Endothelial cell of umbilical vein (primary cell): ENCODE data around the gene KPNB1. TPM values are rescaled to one million over a fixed set of nuclear protein-coding genes. Genes with fewer than 3 reads are reported as not detected.
A peak's percentile ranks its signal among the peaks of the same experiment; 100 is the strongest.

Experiments used
- BruUV-seq: library from RNA; stranded (reverse); fragments of 400-500 nt; replicated peaks from 2 replicates; lab custom pipeline; 2021; lab: Mats Ljungman, UMichigan
- CTCF ChIA-PET: fragments of 300-600, 350-600 bp; sonication (Branson Sonifier 250); formaldehyde crosslinking; loops from one replicate; lab custom pipeline; 2021; ENCODE audit warnings: antibody characterized with exemption, inconsistent platforms; lab: Charles Lee
- POLR2A ChIA-PET: fragments of 300-600, 350-600 bp; sonication (Branson Sonifier 250); formaldehyde crosslinking; loops from one replicate; lab custom pipeline; 2021; ENCODE audit warnings: antibody characterized with exemption, inconsistent platforms; lab: Charles Lee
- DNase-seq: peaks from one replicate; pipeline ENCODE4 v3.0.0-alpha.2; 2011; ENCODE audit warnings: low read depth, low spot score
- FAIRE-seq: peaks from 2 replicates; lab custom pipeline; 2011; peaks lifted over from hg19 to GRCh38; lab: Jason Lieb, UNC
- H2AFZ ChIP-seq: 2 replicates; pipeline ENCODE4 v1.6.0; 2012; ENCODE audit warnings: low read depth, low read length, control low read depth, inconsistent platforms
- H3K27ac ChIP-seq: 2 replicates; pipeline ENCODE4 v1.5.1; 2011; ENCODE audit warnings: low read depth, mild to moderate bottlenecking, control low read depth, low read length, moderate library complexity; ENCODE audit not compliant: insufficient read depth
- H3K27me3 ChIP-seq, 2 experiments: 2 replicates each; pipeline versions ENCODE4 v1.6.0 to v1.6.1; 2011; ENCODE audit warnings: low read length in 2 of 2, mixed read lengths in 1 of 2; ENCODE audit not compliant: control insufficient read depth in 2 of 2, insufficient read depth in 2 of 2
- H3K36me3 ChIP-seq, 2 experiments: 2 replicates in 1 of 2; 3 replicates in 1 of 2; pipeline ENCODE4 v1.5.1; 2011; ENCODE audit warnings: low read length in 2 of 2, mild to moderate bottlenecking in 1 of 2, moderate library complexity in 1 of 2; ENCODE audit not compliant: control insufficient read depth in 2 of 2, insufficient read depth in 2 of 2; ENCODE audit errors: extremely low read depth in 1 of 2
- H3K4me1 ChIP-seq: 3 replicates; pipeline ENCODE4 v1.5.1; 2011; ENCODE audit warnings: mild to moderate bottlenecking, low read length; ENCODE audit not compliant: control insufficient read depth, insufficient read depth; ENCODE audit errors: extremely low read depth
- H3K4me2 ChIP-seq: 2 replicates; pipeline ENCODE4 v1.6.1; 2011; ENCODE audit warnings: low read length, control low read depth, mixed read lengths; ENCODE audit not compliant: insufficient read depth
- H3K4me3 ChIP-seq, 3 experiments: fragments of 200-600 bp in 1 of 3; sonication (generic), shearing (Covaris generic) in 1 of 3; replicated peaks in 1 of 3; 2 replicates each; pipeline ENCODE4 v1.5.1; 2011 to 2016; ENCODE audit warnings: control low read depth in 3 of 3, low read length in 3 of 3, mild to moderate bottlenecking in 2 of 3, inconsistent platforms in 1 of 3, low read depth in 1 of 3, moderate library complexity in 1 of 3; ENCODE audit not compliant: insufficient read depth in 1 of 3
- H3K79me2 ChIP-seq: 2 replicates; pipeline ENCODE4 v1.6.0; 2012; ENCODE audit warnings: low read length, inconsistent platforms; ENCODE audit not compliant: control insufficient read depth, insufficient read depth
- H3K9ac ChIP-seq: replicated peaks from 2 replicates; pipeline ENCODE3; 2011; ENCODE audit warnings: low read length, control low read depth; ENCODE audit not compliant: insufficient read depth; ENCODE audit errors: extremely low read depth
- H3K9me1 ChIP-seq: replicated peaks from 3 replicates; pipeline ENCODE4 v1.6.0; 2011; ENCODE audit warnings: mild to moderate bottlenecking, low read length; ENCODE audit not compliant: control insufficient read depth, insufficient read depth; ENCODE audit errors: extremely low read depth
- H3K9me3 ChIP-seq: replicated peaks from 2 replicates; pipeline ENCODE4 v1.5.1; 2012; ENCODE audit warnings: low read length, inconsistent platforms; ENCODE audit not compliant: control insufficient read depth, insufficient read depth
- H4K20me1 ChIP-seq: replicated peaks from 2 replicates; pipeline ENCODE3; 2011; ENCODE audit warnings: mild to moderate bottlenecking, low read length; ENCODE audit not compliant: control insufficient read depth, insufficient read depth; ENCODE audit errors: extremely low read depth
- CTCF ChIP-seq, 2 donors: IDR thresholded peaks; 1 replicate in 1 of 2; 2 replicates in 1 of 2; pipeline ENCODE4 v1.5.1; 2011; ENCODE audit warnings: low read length in 2 of 2, mild to moderate bottlenecking in 2 of 2, moderate library complexity in 2 of 2, control low read depth in 1 of 2, inconsistent platforms in 1 of 2, low read depth in 1 of 2; ENCODE audit not compliant: insufficient read depth in 1 of 2; ENCODE audit errors: extremely low read depth in 1 of 2
- FOS ChIP-seq: IDR thresholded peaks from 2 replicates; pipeline ENCODE4 v1.6.1; 2011; ENCODE audit warnings: mild to moderate bottlenecking, low read length, moderate library complexity, borderline replicate concordance; ENCODE audit not compliant: insufficient read depth
- GATA2 ChIP-seq: IDR thresholded peaks from 2 replicates; pipeline ENCODE4 v1.7.0; 2011; ENCODE audit warnings: low read depth, mild to moderate bottlenecking, moderate library complexity, mixed read lengths, low read length; ENCODE audit not compliant: insufficient read length, insufficient read depth
- JUN ChIP-seq: IDR thresholded peaks from 2 replicates; pipeline ENCODE4 v1.6.1; 2011; ENCODE audit warnings: borderline replicate concordance, low read depth; ENCODE audit not compliant: insufficient read length, insufficient read depth
- POLR2A ChIP-seq: IDR thresholded peaks from 2 replicates; pipeline ENCODE4 v1.6.1; 2012; ENCODE audit warnings: low read depth, mild to moderate bottlenecking, control low read depth, low read length
- POLR2AphosphoS5 ChIP-seq: IDR thresholded peaks from 2 replicates; pipeline ENCODE4 v1.6.1; 2012; ENCODE audit warnings: low read depth, mild to moderate bottlenecking, control low read depth, low read length, moderate library complexity; ENCODE audit not compliant: insufficient read depth
- dilution Hi-C: fragments of 300-500 bp; cut with MboI; formaldehyde crosslinking; loops from one replicate; pipeline ENCODE4 v1.15.0; 2019; ENCODE audit warnings: low sequenced_read_pairs; ENCODE audit not compliant: extremely low pct_ligation_motif_present
- intact Hi-C: fragments of 100-400 bp; cut with micrococcal nuclease; formaldehyde crosslinking; loops from one replicate; pipeline ENCODE4 v1.10.0; 2022
- polyA plus RNA-seq, 4 experiments: library from polyadenylated mRNA; depleted of rRNA in 3 of 4; stranded (reverse) in 3 of 4; unstranded in 1 of 4; fragments of >200 nt; gene quantifications; 2 replicates each; pipeline versions ENCODE4 v1.2.1 to v1.2.3, GENCODE V29; 2011 to 2012; ENCODE audit warnings: missing spikeins in 1 of 4
- total RNA-seq: library from RNA; stranded (reverse); gene quantifications from 2 replicates; pipeline ENCODE4 v1.2.3, GENCODE V29; 2021

Gene KPNB1
- total and polyA plus RNA-seq, 2 donors (not counting 3 experiments of a cell fraction or from before 2014, with no cell fraction given), result 119 to 495 TPM

- Histone ChIP-seq H3K79me2 (no peaks in the 10 kb centered on the region), H3K9ac (no peak overlapping the region), H3K4me1 (peaks cover 7% of the 10 kb centered on the region), H2AFZ (no peak overlapping the region), H3K4me2 (no peak overlapping the region), H3K27me3 (no peaks in the 10 kb centered on the region), H3K4me3 (no peak overlapping the region), H3K9me3 (no peaks in the 10 kb centered on the region), H3K27ac (no peak overlapping the region), H3K9me1 (no peaks in the 10 kb centered on the region), H4K20me1 (no peaks in the 10 kb centered on the region), H3K36me3 (no peaks in the 10 kb centered on the region)
- POLR2A ChIA-PET, result interaction anchor here (0.6 kb wide), 1 partner anchor 141 kb away, joined by 3 read pairs; no protein-coding TSS in a partner anchor
- CTCF ChIA-PET, result interaction anchor here (1.0 to 1.2 kb wide), 2 partner anchors 19 to 26 kb away, joined by 4 read pairs; no protein-coding TSS in a partner anchor
- TF ChIP-seq JUN, result no peak
- no peak for TF ChIP-seq POLR2A
- no peak for TF ChIP-seq POLR2AphosphoS5
- DNase-seq, result no peak
- no TSS peak for BruUV-seq
- FAIRE-seq, result no peak
- intact Hi-C loops (no loop called here), dilution Hi-C loops (no loop called here)
These were observed 5.4 kb upstream of the KPNB1 start for GRCh38 chr17:47644324-47644723.

GRCh38 chr17:47649972-47650524 lies 329 bp downstream of the KPNB1 start:
- Histone ChIP-seq H3K27me3 (no peaks in the 10 kb centered on the region), H3K9me1 (no peaks in the 10 kb centered on the region), H3K27ac (no peak overlapping the region), H3K79me2 (peaks cover 43% of the 10 kb centered on the region), H3K4me1 (peaks cover 37% of the 10 kb centered on the region), H3K36me3 (peaks cover 12 to 15% of the 10 kb centered on the region in 2 experiments), H3K9ac (peak overlapping the region; percentile 5), H3K4me3 (peak overlapping the region; percentile 34 to 97 (median 55)), H3K4me2 (no peak overlapping the region), H3K9me3 (no peaks in the 10 kb centered on the region), H2AFZ (no peak overlapping the region), H4K20me1 (peaks cover 13% of the 10 kb centered on the region)
- dilution Hi-C loops, result no loop called here
- intact Hi-C loops, result loop anchor here (1.0 to 5.0 kb wide), 2 partner anchors 29 to 37 kb away; no protein-coding TSS in a partner anchor
- no peak for TF ChIP-seq GATA2
- TF ChIP-seq CTCF (IDR thresholded peaks at IDR 0.05; ENCODE audit: extremely low read depth in 1 of 2, insufficient read depth in 1 of 2, low read depth in 1 of 2, low read length in 2 of 2), result no peak
- no peak for TF ChIP-seq POLR2A
- no peak for TF ChIP-seq FOS
- ChIA-PET POLR2A (interaction anchor here (0.6 to 1.5 kb wide), 6 partner anchors 9 to 179 kb away, joined by 4 to 11 read pairs (median 5); no protein-coding TSS in a partner anchor), CTCF (interaction anchor here (0.7 to 4.7 kb wide), 4 partner anchors 13 to 34 kb away, joined by 3 to 23 read pairs (median 6); no protein-coding TSS in a partner anchor)
- BruUV-seq, result no TSS peak
- no peak for DNase-seq
- FAIRE-seq, result no peak
